OCI-LY7 (cell line): ENCODE data around the gene RAD23A.

Source experiments
- EZH2phosphoT487 ChIP-seq: fragments of 200-600 bp; sonication (generic); IDR thresholded peaks from 2 replicates; pipeline ENCODE4 v1.6.1; 2018; ENCODE audit warnings: low read depth, borderline replicate concordance, mild to moderate bottlenecking, mixed run types, antibody characterized with exemption, low read length, moderate library complexity, mixed read lengths
- TF ChIP-seq, protein P1 (sequence below): fragments of 200-600 bp; sonication (generic); conservative IDR thresholded peaks from 2 replicates; pipeline ENCODE4 v1.5.1; 2014; ENCODE audit warnings: mild to moderate bottlenecking, antibody characterized with exemption, low read length, moderate library complexity, mixed read lengths

DNA sequence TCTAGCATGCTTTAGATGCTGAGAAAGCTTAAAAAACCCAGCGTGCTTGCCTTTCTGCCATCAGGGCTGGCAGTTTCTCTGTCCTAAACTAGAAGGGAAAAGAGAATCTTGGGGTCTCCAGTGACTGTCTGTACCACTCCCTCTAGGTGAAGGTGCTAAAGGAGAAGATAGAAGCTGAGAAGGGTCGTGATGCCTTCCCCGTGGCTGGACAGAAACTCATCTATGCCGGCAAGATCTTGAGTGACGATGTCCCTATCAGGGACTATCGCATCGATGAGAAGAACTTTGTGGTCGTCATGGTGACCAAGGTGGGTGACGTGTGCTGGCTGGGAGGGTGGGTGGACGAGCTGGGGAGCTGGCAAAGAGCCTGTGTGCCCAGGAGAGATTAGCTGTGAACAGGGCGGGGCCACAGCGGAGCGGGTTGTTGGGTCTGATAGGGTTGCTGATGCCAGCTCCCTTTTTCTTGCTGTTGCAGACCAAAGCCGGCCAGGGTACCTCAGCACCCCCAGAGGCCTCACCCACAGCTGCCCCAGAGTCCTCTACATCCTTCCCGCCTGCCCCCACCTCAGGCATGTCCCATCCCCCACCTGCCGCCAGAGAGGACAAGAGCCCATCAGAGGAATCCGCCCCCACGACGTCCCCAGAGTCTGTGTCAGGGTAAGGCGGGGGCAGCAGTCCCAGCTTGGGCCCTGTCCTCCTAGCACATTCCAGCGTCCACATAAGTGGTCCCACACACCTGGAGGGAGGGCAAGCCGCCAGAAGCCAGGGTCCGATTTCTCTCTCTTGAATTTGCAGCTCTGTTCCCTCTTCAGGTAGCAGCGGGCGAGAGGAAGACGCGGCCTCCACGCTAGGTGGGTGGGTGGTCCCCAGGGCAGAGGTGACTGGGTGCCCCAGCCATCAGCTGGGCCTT, 2.3 kb downstream of the RAD23A start:
- TF ChIP-seq, protein P1, sequence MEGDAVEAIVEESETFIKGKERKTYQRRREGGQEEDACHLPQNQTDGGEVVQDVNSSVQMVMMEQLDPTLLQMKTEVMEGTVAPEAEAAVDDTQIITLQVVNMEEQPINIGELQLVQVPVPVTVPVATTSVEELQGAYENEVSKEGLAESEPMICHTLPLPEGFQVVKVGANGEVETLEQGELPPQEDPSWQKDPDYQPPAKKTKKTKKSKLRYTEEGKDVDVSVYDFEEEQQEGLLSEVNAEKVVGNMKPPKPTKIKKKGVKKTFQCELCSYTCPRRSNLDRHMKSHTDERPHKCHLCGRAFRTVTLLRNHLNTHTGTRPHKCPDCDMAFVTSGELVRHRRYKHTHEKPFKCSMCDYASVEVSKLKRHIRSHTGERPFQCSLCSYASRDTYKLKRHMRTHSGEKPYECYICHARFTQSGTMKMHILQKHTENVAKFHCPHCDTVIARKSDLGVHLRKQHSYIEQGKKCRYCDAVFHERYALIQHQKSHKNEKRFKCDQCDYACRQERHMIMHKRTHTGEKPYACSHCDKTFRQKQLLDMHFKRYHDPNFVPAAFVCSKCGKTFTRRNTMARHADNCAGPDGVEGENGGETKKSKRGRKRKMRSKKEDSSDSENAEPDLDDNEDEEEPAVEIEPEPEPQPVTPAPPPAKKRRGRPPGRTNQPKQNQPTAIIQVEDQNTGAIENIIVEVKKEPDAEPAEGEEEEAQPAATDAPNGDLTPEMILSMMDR: no peak
- TF ChIP-seq EZH2phosphoT487: no peak
